Measurements from ENCODE around the gene PI4KA. TPM values are rescaled to one million over a fixed set of nuclear protein-coding genes. Genes with fewer than 3 reads are reported as not detected.
A peak's percentile ranks its signal among the peaks of the same experiment; 100 is the strongest.
"Not testable (repeated sequence)": the region's sequence is repeated elsewhere in the genome, so short reads cannot be mapped to it uniquely, and the experiment has no call there.

The PI4KA gene
- total RNA-seq, 1 experiment from 2014 or later: 71.6 TPM

DNA sequence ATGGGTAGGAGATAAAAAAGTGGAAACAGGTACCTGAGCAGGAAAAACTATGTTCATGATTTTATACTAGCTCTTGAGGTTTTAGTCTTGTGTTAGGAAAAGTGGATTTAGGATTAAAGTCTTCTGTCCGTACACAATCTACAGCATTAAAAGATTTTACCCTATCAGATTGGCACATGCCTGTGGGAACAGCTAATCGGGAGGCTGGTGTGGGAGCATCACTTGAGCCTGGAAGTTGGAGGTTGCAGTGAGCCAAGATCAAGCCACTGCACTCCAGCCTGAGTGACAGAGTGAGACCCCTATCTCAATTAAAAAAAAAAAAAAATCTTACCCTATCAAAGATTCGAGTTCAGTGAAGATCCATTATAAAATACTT lies 46.4 kb upstream of the PI4KA start:
- no peak overlapping the region for H3K4me3 ChIP-seq (ENCODE audit: low read depth, low read length, poor library complexity, severe bottlenecking)
- H3K4me1 ChIP-seq (ENCODE audit: insufficient read depth, low read length, poor library complexity, severe bottlenecking): no peaks in the 10 kb centered on the region
- H3K27ac ChIP-seq (ENCODE audit: low read depth, low read length, poor library complexity, severe bottlenecking): no peak overlapping the region
- CTCF ChIA-PET: no interaction called here
- TF ChIP-seq EZH2 (IDR thresholded peaks at IDR 0.05; ENCODE audit: borderline replicate concordance, low read depth, low read length, poor library complexity, severe bottlenecking): no peak
- TF ChIP-seq, protein P1, sequence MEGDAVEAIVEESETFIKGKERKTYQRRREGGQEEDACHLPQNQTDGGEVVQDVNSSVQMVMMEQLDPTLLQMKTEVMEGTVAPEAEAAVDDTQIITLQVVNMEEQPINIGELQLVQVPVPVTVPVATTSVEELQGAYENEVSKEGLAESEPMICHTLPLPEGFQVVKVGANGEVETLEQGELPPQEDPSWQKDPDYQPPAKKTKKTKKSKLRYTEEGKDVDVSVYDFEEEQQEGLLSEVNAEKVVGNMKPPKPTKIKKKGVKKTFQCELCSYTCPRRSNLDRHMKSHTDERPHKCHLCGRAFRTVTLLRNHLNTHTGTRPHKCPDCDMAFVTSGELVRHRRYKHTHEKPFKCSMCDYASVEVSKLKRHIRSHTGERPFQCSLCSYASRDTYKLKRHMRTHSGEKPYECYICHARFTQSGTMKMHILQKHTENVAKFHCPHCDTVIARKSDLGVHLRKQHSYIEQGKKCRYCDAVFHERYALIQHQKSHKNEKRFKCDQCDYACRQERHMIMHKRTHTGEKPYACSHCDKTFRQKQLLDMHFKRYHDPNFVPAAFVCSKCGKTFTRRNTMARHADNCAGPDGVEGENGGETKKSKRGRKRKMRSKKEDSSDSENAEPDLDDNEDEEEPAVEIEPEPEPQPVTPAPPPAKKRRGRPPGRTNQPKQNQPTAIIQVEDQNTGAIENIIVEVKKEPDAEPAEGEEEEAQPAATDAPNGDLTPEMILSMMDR (conservative IDR thresholded peaks at IDR 0.05; ENCODE audit: low read depth, low read length): no peak
- no peak for DNase-seq (ENCODE audit: low spot score)
- no peaks in the 10 kb centered on the region for H3K27me3 ChIP-seq (replicated peaks; ENCODE audit: insufficient read depth, low read depth, low read length, poor library complexity)
- POLR2A ChIA-PET (ENCODE audit: low non-redundant PET): no interaction called here
- H3K36me3 ChIP-seq (ENCODE audit: insufficient read depth, low read length, poor library complexity, severe bottlenecking): no peaks in the 10 kb centered on the region
- intact Hi-C loops (cut with micrococcal nuclease; ENCODE audit: unreplicated experiment): no loop called here
- no peaks in the 10 kb centered on the region for H3K9me3 ChIP-seq (ENCODE audit: low read depth, low read length, poor library complexity, severe bottlenecking)
- BruUV-seq (replicated peaks): no TSS peak

DNA sequence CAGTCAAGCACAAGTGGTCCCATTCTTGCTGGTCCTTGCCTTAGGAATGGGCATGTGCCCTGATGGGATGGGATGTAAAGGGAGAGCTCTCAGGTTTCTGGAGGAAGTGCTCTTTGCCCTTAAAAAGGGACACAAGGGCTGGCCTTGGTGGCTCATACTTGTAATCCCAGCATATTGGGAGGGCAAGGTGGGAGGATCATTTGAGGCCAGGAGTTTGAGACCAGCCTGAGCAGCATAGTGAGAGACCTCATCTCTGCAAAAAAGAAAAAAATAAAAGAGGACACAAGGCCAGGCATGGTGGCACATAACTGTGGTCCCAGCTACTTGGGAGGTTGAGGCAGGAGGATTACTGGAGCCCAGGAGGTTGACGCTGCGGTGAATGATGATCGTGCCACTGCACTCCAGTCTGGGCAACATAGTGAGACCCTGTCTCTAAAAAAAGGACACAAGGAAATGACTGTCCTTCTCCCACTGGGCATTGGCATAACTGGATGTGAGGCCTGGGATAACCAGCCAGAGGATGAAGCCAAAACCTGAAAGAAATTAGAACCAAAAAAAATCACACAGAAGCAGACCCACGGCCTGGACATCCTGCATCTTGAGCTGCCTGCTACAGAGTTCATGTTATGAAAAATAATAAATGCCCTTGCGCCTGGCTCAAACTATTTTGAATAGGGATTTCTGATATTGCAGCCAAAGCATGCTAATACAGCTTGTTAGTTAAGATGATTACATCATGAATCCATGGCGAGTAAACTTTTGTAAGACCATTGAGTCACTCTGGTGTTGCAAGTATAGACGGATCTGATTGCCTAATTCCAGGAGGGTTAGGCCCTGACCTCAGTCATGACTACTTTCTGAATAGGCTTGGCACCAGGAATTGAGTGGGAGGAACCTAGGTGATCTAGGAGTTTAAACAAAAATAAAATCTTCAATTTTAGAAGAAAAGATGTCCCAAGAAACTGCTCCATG lies 45.7 kb upstream of the PI4KA start:
- no TSS peak for BruUV-seq (replicated peaks)
- POLR2A ChIA-PET (ENCODE audit: low non-redundant PET): no interaction called here
- H3K27me3 ChIP-seq (replicated peaks; ENCODE audit: insufficient read depth, low read depth, low read length, poor library complexity): no peaks in the 10 kb centered on the region
- H3K4me1 ChIP-seq (ENCODE audit: insufficient read depth, low read length, poor library complexity, severe bottlenecking): no peaks in the 10 kb centered on the region
- TF ChIP-seq, protein P1 (conservative IDR thresholded peaks at IDR 0.05; ENCODE audit: low read depth, low read length): no peak
- no peak for TF ChIP-seq EZH2 (IDR thresholded peaks at IDR 0.05; ENCODE audit: borderline replicate concordance, low read depth, low read length, poor library complexity, severe bottlenecking)
- intact Hi-C loops (cut with micrococcal nuclease; ENCODE audit: unreplicated experiment): no loop called here
- no peaks in the 10 kb centered on the region for H3K9me3 ChIP-seq (ENCODE audit: low read depth, low read length, poor library complexity, severe bottlenecking)
- H3K36me3 ChIP-seq (ENCODE audit: insufficient read depth, low read length, poor library complexity, severe bottlenecking): no peaks in the 10 kb centered on the region
- DNase-seq (ENCODE audit: low spot score): peak; percentile 17
- H3K4me3 ChIP-seq (ENCODE audit: low read depth, low read length, poor library complexity, severe bottlenecking): no peak overlapping the region
- no peak overlapping the region for H3K27ac ChIP-seq (ENCODE audit: low read depth, low read length, poor library complexity, severe bottlenecking)
- CTCF ChIA-PET: interaction anchor here (1.4 kb wide), 1 partner anchor 13 kb away, joined by 4 read pairs; no protein-coding TSS in a partner anchor

DNA sequence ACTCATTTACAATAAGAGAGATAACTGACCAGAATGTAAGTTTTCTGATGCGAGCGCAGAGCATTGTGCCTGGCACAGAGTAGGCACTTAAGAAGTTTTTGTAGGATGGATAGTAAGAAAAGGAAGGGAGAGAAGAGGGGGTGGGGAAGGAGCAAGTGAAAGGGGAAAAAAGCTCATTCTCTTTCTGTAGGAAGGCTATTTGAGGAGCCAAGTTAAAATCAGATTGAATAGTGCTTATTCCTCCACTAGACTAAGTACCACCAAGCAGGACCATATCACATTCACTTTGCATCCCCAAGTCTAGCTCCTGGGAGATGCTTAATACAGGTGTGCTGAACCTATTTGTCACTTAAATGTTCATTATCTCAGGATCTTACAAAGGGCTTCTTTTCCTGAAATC lies 44.5 kb upstream of the PI4KA start:
- no peak overlapping the region for H3K4me3 ChIP-seq (ENCODE audit: low read depth, low read length, poor library complexity, severe bottlenecking)
- no peaks in the 10 kb centered on the region for H3K36me3 ChIP-seq (ENCODE audit: insufficient read depth, low read length, poor library complexity, severe bottlenecking)
- no peaks in the 10 kb centered on the region for H3K27me3 ChIP-seq (replicated peaks; ENCODE audit: insufficient read depth, low read depth, low read length, poor library complexity)
- no peaks in the 10 kb centered on the region for H3K4me1 ChIP-seq (ENCODE audit: insufficient read depth, low read length, poor library complexity, severe bottlenecking)
- no peak overlapping the region for H3K27ac ChIP-seq (ENCODE audit: low read depth, low read length, poor library complexity, severe bottlenecking)
- no peaks in the 10 kb centered on the region for H3K9me3 ChIP-seq (ENCODE audit: low read depth, low read length, poor library complexity, severe bottlenecking)
- TF ChIP-seq EZH2 (IDR thresholded peaks at IDR 0.05; ENCODE audit: borderline replicate concordance, low read depth, low read length, poor library complexity, severe bottlenecking): no peak
- TF ChIP-seq, protein P1 (conservative IDR thresholded peaks at IDR 0.05; ENCODE audit: low read depth, low read length): no peak
- no TSS peak for BruUV-seq (replicated peaks)
- CTCF ChIA-PET: interaction anchor here (1.4 kb wide), 1 partner anchor 14 kb away, joined by 4 read pairs; no protein-coding TSS in a partner anchor
- no peak for DNase-seq (ENCODE audit: low spot score)
- POLR2A ChIA-PET (ENCODE audit: low non-redundant PET): no interaction called here
- intact Hi-C loops (cut with micrococcal nuclease; ENCODE audit: unreplicated experiment): no loop called here

DNA sequence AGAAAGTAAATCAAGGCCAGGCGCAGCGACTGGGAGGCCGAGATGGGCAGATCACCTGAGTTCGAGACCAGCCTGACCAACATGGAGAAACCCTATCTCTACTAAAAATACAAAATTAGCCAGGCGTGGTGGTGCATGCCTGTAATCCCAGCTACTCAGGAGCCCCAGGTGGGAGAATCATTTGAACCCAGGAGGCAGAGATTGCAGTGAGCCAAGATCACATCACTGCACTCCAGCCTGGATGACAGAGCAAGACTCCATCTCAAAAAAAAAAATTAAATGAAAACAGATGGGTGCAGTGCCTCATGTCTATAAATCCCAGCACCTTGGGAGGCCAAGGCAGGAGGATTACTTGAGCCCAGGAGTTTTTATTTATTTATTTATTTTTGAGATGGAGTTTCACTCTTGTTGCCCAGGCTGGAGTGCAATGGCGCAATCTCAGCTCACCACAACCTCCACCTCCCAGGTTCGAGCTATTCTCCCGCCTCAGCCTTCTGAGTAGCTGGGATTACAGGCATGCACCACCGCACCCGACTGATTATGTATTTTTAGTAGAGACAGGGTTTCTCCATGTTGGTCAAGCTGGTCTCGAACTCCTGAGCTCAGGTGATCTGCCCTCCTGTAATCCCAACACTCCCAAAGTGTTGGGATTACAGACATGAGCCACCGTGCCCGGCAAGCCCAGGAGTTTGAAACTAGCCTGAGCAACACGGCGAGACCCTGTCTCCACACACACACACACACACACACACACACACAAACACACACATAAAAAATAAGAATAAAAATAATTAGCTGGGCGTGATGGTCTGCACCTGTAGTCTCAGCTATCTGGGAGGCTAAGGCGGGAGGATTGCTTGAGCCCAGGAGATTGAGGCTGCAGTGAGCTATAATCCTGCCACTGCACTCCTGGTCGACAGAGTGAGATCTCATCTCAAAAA lies 42.8 kb upstream of the PI4KA start:
- H3K27ac ChIP-seq (ENCODE audit: low read depth, low read length, poor library complexity, severe bottlenecking); BruUV-seq (replicated peaks); H3K36me3 ChIP-seq (ENCODE audit: insufficient read depth, low read length, poor library complexity, severe bottlenecking); H3K4me1 ChIP-seq (ENCODE audit: insufficient read depth, low read length, poor library complexity, severe bottlenecking); H3K4me3 ChIP-seq (ENCODE audit: low read depth, low read length, poor library complexity, severe bottlenecking); DNase-seq (ENCODE audit: low spot score); intact Hi-C loops (cut with micrococcal nuclease; ENCODE audit: unreplicated experiment); H3K9me3 ChIP-seq (ENCODE audit: low read depth, low read length, poor library complexity, severe bottlenecking); H3K27me3 ChIP-seq (replicated peaks; ENCODE audit: insufficient read depth, low read depth, low read length, poor library complexity): not testable (repeated sequence)
- CTCF ChIA-PET: interaction anchor here (0.6 kb wide), 1 partner anchor 18 kb away, joined by 4 read pairs; no protein-coding TSS in a partner anchor
- POLR2A ChIA-PET (ENCODE audit: low non-redundant PET): interaction anchor here (0.6 kb wide), 1 partner anchor 384 kb away, joined by 3 read pairs; no protein-coding TSS in a partner anchor
